Measurements from ENCODE around the gene ACTG1.

ACTG1 gene

DNA sequence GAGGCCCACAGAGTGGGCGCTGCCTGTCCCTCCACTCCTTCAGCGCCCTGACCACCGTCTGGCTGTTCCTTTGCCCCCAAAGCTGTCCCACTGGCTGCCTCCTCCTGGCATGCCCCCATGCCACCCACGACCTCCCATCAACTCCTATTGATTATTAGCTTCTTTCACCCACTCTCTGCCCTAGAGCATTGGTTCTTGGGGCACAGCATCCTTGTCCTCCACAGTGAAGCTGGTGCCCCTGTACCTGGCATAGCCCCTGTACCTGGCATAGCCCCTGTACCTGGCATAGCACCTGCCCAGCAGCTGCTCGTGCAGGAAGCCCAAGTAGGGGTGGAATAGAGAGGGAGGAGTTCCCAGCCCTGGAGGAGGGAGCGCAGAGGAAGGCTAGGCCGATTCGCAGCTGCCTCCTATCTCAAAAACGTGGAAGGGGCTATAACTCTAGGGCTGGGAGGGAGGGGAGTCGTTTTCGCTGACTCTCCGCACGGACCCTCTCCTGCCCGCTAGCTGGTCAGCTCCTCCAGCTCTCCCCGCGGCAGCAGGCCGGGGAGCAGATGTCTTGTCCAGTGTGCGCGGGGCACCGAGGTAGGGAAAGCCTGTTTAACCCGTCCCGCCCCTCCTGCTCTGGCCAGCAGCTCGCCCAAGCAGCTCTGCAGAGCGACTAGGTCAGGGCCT lies 5.7 kb upstream of the ACTG1 start:
- Mint-ChIP-seq H3K27me3 (no peaks in the 10 kb centered on the region), H3K4me3 (peak overlapping the region; percentile 54), H3K27ac (peak overlapping the region; percentile 64), H3K4me1 (ENCODE audit: low read depth) (peaks cover 22% of the 10 kb centered on the region), H3K36me3 (no peaks in the 10 kb centered on the region), H3K9me3 (ENCODE audit: low read depth) (no peaks in the 10 kb centered on the region)

- peak overlapping the region; percentile 64 for H3K27ac Mint-ChIP-seq
Measured at GRCh38 chr17:81517339-81518112, 4.9 kb upstream of the ACTG1 start.

GRCh38 chr17:81517009-81517338 lies 4.4 kb upstream of the ACTG1 start:
- no peaks in the 10 kb centered on the region for H3K27me3 Mint-ChIP-seq
- no peaks in the 10 kb centered on the region for H3K36me3 Mint-ChIP-seq
- no peak overlapping the region for H3K27ac Mint-ChIP-seq
- no peaks in the 10 kb centered on the region for H3K9me3 Mint-ChIP-seq (ENCODE audit: low read depth)
- H3K4me3 Mint-ChIP-seq = no peak overlapping the region
- peaks cover 22% of the 10 kb centered on the region for H3K4me1 Mint-ChIP-seq (ENCODE audit: low read depth)

More at GRCh38 chr17:81517339-81518112, 4.9 kb upstream of the ACTG1 start:
- H3K4me1 Mint-ChIP-seq (ENCODE audit: low read depth) = peaks cover 22% of the 10 kb centered on the region
- no peaks in the 10 kb centered on the region for H3K27me3 Mint-ChIP-seq
- peak overlapping the region; percentile 54 for H3K4me3 Mint-ChIP-seq
- no peaks in the 10 kb centered on the region for H3K36me3 Mint-ChIP-seq
- H3K9me3 Mint-ChIP-seq (ENCODE audit: low read depth) = no peaks in the 10 kb centered on the region

DNA sequence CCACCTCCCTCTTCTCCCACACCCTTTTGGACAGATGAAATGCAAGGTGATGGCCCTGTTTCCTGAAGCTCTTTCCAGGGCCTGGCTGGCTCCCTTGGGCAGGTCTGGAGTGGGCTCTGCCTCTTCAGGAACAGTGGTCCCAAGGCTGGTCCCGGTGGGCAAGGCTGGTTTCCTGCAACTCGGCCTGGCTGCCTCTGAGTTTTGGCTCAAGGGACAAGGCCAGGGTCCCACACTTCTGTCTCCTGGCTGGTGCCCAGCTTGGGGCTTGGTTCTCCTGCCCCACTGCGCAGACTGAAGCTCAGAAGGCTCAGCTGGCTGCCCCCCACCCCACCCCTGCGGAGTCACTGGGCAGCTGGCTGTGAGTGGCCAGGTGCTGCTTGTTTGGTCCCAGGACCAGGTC lies 3.8 kb upstream of the ACTG1 start:
- Mint-ChIP-seq H3K27ac (peak overlapping the region; percentile 34), H3K36me3 (peaks cover 3% of the 10 kb centered on the region), H3K27me3 (no peaks in the 10 kb centered on the region), H3K9me3 (ENCODE audit: low read depth) (no peaks in the 10 kb centered on the region), H3K4me1 (ENCODE audit: low read depth) (peaks cover 22% of the 10 kb centered on the region), H3K4me3 (peak overlapping the region; percentile 86)

- Mint-ChIP-seq H3K27me3 (no peaks in the 10 kb centered on the region), H3K27ac (peak overlapping the region; percentile 25), H3K4me3 (peak overlapping the region; percentile 86), H3K9me3 (ENCODE audit: low read depth) (no peaks in the 10 kb centered on the region), H3K36me3 (peaks cover 10% of the 10 kb centered on the region), H3K4me1 (ENCODE audit: low read depth) (peaks cover 21% of the 10 kb centered on the region)
Measured at GRCh38 chr17:81515530-81516041, 3.0 kb upstream of the ACTG1 start.

DNA sequence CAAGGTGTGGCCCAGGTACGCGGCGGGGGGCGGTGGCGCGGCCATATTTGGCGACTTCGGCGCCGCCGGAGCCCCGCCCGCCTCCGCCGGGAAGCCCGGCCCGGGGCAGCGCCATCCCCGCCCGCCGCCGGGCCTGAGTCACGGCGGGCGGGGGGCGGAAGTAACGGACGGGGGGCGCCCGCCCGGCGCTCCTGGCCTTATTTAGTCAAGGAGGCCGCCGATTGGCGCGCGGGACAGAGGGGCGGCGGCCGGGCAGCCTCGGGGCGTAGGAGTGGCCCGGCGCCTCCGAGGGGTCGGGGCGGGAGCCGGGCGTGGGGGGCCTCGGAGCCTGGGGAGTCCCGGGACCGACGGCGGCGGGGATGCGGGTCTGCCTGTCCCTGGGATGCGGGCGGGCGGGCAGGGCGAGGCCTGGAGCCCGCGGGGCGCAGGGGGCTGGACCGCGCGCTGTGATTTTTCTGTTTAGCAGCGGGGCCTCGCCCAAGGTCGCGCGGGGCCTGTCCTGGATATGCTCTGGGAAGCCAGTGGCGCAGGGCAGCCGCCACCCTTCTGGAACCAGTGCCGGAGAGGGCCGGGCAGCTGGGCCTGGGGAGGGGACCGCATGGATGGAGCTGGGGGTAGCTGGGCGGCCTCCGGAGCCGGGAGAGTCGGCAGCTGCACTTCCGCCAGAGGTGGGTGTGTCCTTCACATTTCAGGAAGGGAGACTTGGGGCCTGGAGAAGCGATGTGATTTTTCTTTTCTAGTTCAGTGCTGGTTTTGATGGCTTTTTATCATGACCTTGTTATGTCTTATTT lies 2.3 kb upstream of the ACTG1 start:
- H3K27me3 Mint-ChIP-seq = no peaks in the 10 kb centered on the region
- peak overlapping the region; percentile 86 for H3K4me3 Mint-ChIP-seq
- H3K4me1 Mint-ChIP-seq (ENCODE audit: low read depth) = peaks cover 23% of the 10 kb centered on the region
- H3K27ac Mint-ChIP-seq = peak overlapping the region; percentile 25
- H3K36me3 Mint-ChIP-seq = peaks cover 17% of the 10 kb centered on the region
- no peaks in the 10 kb centered on the region for H3K9me3 Mint-ChIP-seq (ENCODE audit: low read depth)

GRCh38 chr17:81514489-81514738 lies 1.8 kb upstream of the ACTG1 start:
- Mint-ChIP-seq H3K9me3 (ENCODE audit: low read depth) (no peaks in the 10 kb centered on the region), H3K4me3 (peak overlapping the region; percentile 76), H3K36me3 (peaks cover 22% of the 10 kb centered on the region), H3K27me3 (no peaks in the 10 kb centered on the region), H3K4me1 (ENCODE audit: low read depth) (peaks cover 28% of the 10 kb centered on the region), H3K27ac (no peak overlapping the region)

GRCh38 chr17:81513753-81514488 lies 1.3 kb upstream of the ACTG1 start:
- Mint-ChIP-seq H3K27me3 (no peaks in the 10 kb centered on the region), H3K4me1 (ENCODE audit: low read depth) (peaks cover 33% of the 10 kb centered on the region)

DNA sequence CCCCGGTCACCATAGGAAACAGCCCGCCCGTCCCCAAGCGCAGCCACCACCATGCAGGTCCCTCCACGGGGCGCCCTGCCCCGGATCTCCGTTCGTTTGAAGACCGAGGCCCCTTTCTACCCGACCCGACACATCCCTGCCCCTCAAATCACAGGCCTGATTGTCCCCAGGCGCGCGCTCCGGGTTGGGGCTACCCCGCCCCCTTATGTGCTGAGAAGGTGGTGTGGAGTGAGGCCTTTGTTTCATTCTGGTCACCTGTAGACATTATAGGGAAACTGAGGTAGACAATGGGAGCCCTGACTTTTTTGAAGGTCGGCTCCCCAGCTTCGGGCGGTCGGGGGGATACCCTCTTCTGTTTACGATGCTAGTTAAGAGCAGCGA lies 763 bp upstream of the ACTG1 start:
- Mint-ChIP-seq H3K9me3 (ENCODE audit: low read depth) (no peaks in the 10 kb centered on the region), H3K4me3 (peak overlapping the region; percentile 90), H3K36me3 (peaks cover 27% of the 10 kb centered on the region), H3K4me1 (ENCODE audit: low read depth) (peaks cover 35% of the 10 kb centered on the region), H3K27ac (peak overlapping the region; percentile 82), H3K27me3 (no peaks in the 10 kb centered on the region)

More at GRCh38 chr17:81513753-81514488, 1.3 kb upstream of the ACTG1 start:
- peak overlapping the region; percentile 90 for H3K4me3 Mint-ChIP-seq
- H3K27ac Mint-ChIP-seq = peak overlapping the region; percentile 82
- H3K9me3 Mint-ChIP-seq (ENCODE audit: low read depth) = no peaks in the 10 kb centered on the region
- peaks cover 27% of the 10 kb centered on the region for H3K36me3 Mint-ChIP-seq

DNA sequence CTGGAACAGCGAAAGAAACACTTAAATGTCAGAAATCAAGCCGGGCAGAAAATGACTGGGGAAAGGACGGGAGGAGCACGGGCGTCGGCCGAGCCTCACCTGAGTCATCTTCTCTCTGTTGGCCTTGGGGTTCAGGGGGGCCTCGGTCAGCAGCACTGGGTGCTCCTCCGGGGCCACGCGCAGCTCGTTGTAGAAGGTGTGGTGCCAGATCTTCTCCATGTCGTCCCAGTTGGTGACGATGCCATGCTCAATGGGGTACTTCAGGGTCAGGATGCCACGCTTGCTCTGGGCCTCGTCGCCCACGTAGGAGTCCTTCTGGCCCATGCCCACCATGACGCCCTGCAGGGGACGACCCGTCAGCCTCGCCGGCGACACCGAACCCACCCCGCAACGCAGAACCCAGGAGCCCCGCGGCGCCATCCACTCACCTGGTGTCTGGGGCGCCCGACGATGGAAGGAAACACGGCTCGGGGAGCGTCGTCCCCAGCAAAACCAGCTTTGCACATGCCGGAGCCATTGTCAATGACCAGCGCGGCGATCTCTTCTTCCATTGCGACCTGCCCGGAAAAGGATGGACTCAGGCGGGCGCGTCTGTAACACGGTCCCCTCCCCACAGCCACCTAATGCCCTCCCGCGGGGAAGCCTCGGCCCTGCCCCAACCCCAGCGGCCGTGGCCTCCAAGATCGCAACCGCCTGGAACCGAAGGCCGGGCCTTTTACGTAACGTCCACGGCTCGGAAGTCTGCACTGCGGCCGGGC lies 616 bp downstream of the ACTG1 start:
- H3K4me1 Mint-ChIP-seq (ENCODE audit: low read depth) = peaks cover 33% of the 10 kb centered on the region
- H3K27me3 Mint-ChIP-seq = no peaks in the 10 kb centered on the region
- peak overlapping the region; percentile 96 for H3K4me3 Mint-ChIP-seq
- peak overlapping the region; percentile 95 for H3K27ac Mint-ChIP-seq
- no peaks in the 10 kb centered on the region for H3K9me3 Mint-ChIP-seq (ENCODE audit: low read depth)
- peaks cover 27% of the 10 kb centered on the region for H3K36me3 Mint-ChIP-seq

DNA sequence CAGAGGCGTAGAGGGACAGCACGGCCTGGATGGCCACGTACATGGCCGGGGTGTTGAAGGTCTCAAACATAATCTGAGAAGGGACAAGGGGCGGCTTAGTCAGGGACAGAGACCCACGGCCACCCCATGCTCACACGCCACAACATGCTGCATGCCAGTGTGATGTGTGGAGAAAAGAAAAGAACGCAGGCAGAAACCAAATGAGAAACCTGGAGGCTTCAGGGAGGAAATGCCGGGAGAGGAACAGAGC lies 1.1 kb downstream of the ACTG1 start:
- H3K27me3 Mint-ChIP-seq = no peaks in the 10 kb centered on the region
- H3K4me1 Mint-ChIP-seq (ENCODE audit: low read depth) = peaks cover 29% of the 10 kb centered on the region
- H3K9me3 Mint-ChIP-seq (ENCODE audit: low read depth) = no peaks in the 10 kb centered on the region
- H3K27ac Mint-ChIP-seq = peak overlapping the region; percentile 95
- peaks cover 27% of the 10 kb centered on the region for H3K36me3 Mint-ChIP-seq
- peak overlapping the region; percentile 96 for H3K4me3 Mint-ChIP-seq

DNA sequence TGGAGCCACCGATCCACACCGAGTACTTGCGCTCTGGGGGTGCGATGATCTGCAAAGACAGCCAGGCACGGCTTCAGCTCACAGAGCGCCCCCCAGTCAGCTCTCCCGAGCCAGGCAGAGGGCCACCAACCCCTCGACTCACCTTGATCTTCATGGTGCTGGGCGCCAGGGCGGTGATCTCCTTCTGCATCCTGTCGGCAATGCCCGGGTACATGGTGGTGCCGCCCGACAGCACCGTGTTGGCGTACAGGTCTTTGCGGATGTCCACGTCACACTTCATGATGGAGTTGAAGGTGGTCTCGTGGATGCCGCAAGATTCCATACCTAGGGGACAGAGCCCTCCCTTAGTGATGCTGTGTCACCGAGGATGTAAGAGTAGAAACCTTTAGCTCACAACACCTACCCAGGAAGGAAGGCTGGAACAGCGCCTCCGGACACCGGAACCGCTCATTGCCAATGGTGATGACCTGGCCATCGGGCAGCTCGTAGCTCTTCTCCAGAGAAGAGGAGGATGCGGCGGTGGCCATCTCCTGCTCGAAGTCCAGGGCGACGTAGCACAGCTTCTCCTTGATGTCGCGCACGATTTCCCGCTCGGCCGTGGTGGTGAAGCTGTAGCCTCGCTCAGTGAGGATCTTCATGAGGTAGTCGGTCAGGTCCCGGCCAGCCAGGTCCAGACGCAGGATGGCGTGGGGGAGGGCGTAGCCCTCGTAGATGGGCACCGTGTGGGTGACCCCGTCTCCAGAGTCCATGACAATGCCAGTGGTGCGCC lies 1.6 kb downstream of the ACTG1 start:
- H3K4me1 Mint-ChIP-seq (ENCODE audit: low read depth) = peaks cover 24% of the 10 kb centered on the region
- H3K27ac Mint-ChIP-seq = peak overlapping the region; percentile 95
- peaks cover 27% of the 10 kb centered on the region for H3K36me3 Mint-ChIP-seq
- no peaks in the 10 kb centered on the region for H3K9me3 Mint-ChIP-seq (ENCODE audit: low read depth)
- peak overlapping the region; percentile 96 for H3K4me3 Mint-ChIP-seq
- no peaks in the 10 kb centered on the region for H3K27me3 Mint-ChIP-seq

- Mint-ChIP-seq H3K36me3 (peaks cover 27% of the 10 kb centered on the region), H3K27ac (peak overlapping the region; percentile 95), H3K9me3 (ENCODE audit: low read depth) (no peaks in the 10 kb centered on the region), H3K4me3 (peak overlapping the region; percentile 96), H3K4me1 (ENCODE audit: low read depth) (peaks cover 20% of the 10 kb centered on the region), H3K27me3 (no peaks in the 10 kb centered on the region)
Measured at GRCh38 chr17:81509972-81510784, 2.4 kb downstream of the ACTG1 start.

Data from activated naive CD8-positive, alpha-beta T cell (primary cell).